ENCODE measurements around the gene APH1A.
A peak's percentile ranks its signal among the peaks of the same experiment; 100 is the strongest.
"Not testable (repeated sequence)": the region's sequence is repeated elsewhere in the genome, so short reads cannot be mapped to it uniquely, and the experiment has no call there.

The APH1A gene

GRCh38 chr1:150234309-150234565 lies 34.6 kb downstream of the APH1A start:
- DNase-seq (ENCODE audit: low read depth in 1 of 2, low spot score in 1 of 2): no peak
- H3K4me3 ChIP-seq (replicated peaks; ENCODE audit: insufficient read depth, low read length): peak overlapping the region; percentile 72
- peak overlapping the region; percentile 97 for H3K27ac ChIP-seq (replicated peaks)
- no peaks in the 10 kb centered on the region for H3K27me3 ChIP-seq (ENCODE audit: insufficient read depth, poor library complexity, severe bottlenecking)
- TF ChIP-seq SPI1 (IDR thresholded peaks at IDR 0.05; ENCODE audit: borderline replicate concordance, low read depth) (no peak), CTCF (IDR thresholded peaks at IDR 0.05; ENCODE audit: insufficient read depth, low read length) (no peak), POLR2AphosphoS5 (IDR thresholded peaks at IDR 0.05; ENCODE audit: low read depth) (no peak), GABPA (IDR thresholded peaks at IDR 0.05; ENCODE audit: low read depth) (no peak), REST (IDR thresholded peaks at IDR 0.05; ENCODE audit: insufficient replicate concordance, low read depth) (no peak)

- Histone ChIP-seq H3K27ac (replicated peaks) (peak overlapping the region; percentile 97), H3K27me3 (ENCODE audit: insufficient read depth, poor library complexity, severe bottlenecking) (no peaks in the 10 kb centered on the region), H3K4me3 (replicated peaks; ENCODE audit: insufficient read depth, low read length) (peak overlapping the region; percentile 72)
- TF ChIP-seq REST (IDR thresholded peaks at IDR 0.05; ENCODE audit: insufficient replicate concordance, low read depth) (peak; percentile 12), CTCF (IDR thresholded peaks at IDR 0.05; ENCODE audit: insufficient read depth, low read length) (no peak), SPI1 (IDR thresholded peaks at IDR 0.05; ENCODE audit: borderline replicate concordance, low read depth) (peak; percentile 47; the same call in 1 of the 2 replicates), GABPA (IDR thresholded peaks at IDR 0.05; ENCODE audit: low read depth) (peak; percentile 32; the same call in 1 of the 2 replicates), POLR2AphosphoS5 (IDR thresholded peaks at IDR 0.05; ENCODE audit: low read depth) (no peak; the same call in 1 of the 2 replicates)
- peak in 1 of 2 experiments; percentile 70 for DNase-seq (ENCODE audit: low read depth in 1 of 2, low spot score in 1 of 2)
Measured at GRCh38 chr1:150233359-150234308, 35.2 kb downstream of the APH1A start.

- not testable (repeated sequence) for DNase-seq (ENCODE audit: low read depth in 1 of 2, low spot score in 1 of 2); H3K27me3 ChIP-seq (ENCODE audit: insufficient read depth, poor library complexity, severe bottlenecking)
- peak overlapping the region; percentile 72 for H3K4me3 ChIP-seq (replicated peaks; ENCODE audit: insufficient read depth, low read length)
- H3K27ac ChIP-seq (replicated peaks): peak overlapping the region; percentile 97
Measured at GRCh38 chr1:150232921-150233320, 35.9 kb downstream of the APH1A start.

GRCh38 chr1:150228246-150228645 lies 40.6 kb downstream of the APH1A start:
- not testable (repeated sequence) for H3K27me3 ChIP-seq (ENCODE audit: insufficient read depth, poor library complexity, severe bottlenecking); H3K27ac ChIP-seq (replicated peaks)

GRCh38 chr1:150227228-150227627 lies 41.6 kb downstream of the APH1A start:
- TF ChIP-seq REST (IDR thresholded peaks at IDR 0.05; ENCODE audit: insufficient replicate concordance, low read depth): no peak
- TF ChIP-seq POLR2AphosphoS5 (IDR thresholded peaks at IDR 0.05; ENCODE audit: low read depth): no peak
- TF ChIP-seq CTCF (IDR thresholded peaks at IDR 0.05; ENCODE audit: insufficient read depth, low read length): no peak
- TF ChIP-seq SPI1 (IDR thresholded peaks at IDR 0.05; ENCODE audit: borderline replicate concordance, low read depth): no peak
- TF ChIP-seq GABPA (IDR thresholded peaks at IDR 0.05; ENCODE audit: low read depth): no peak
- Histone ChIP-seq H3K27me3 (ENCODE audit: insufficient read depth, poor library complexity, severe bottlenecking) (no peaks in the 10 kb centered on the region), H3K4me3 (replicated peaks; ENCODE audit: insufficient read depth, low read length) (no peak overlapping the region), H3K27ac (replicated peaks) (no peak overlapping the region)
- DNase-seq (ENCODE audit: low read depth in 1 of 2, low spot score in 1 of 2): no peak

More at GRCh38 chr1:150228246-150228645, 40.6 kb downstream of the APH1A start:
- DNase-seq (ENCODE audit: low read depth in 1 of 2, low spot score in 1 of 2); H3K4me3 ChIP-seq (replicated peaks; ENCODE audit: insufficient read depth, low read length): not testable (repeated sequence)
